ENCODE results near the gene SPRED2.

SPRED2 gene

GRCh38 chr2:65465124-65465523 is 32.7 kb upstream of the SPRED2 start:
- H3K27ac Mint-ChIP-seq: peak overlapping the region in 2 of 3 experiments; percentile 69 to 79
- H3K4me1 Mint-ChIP-seq: peaks cover 26% of the 10 kb centered on the region
- TF ChIP-seq CTCF (IDR thresholded peaks at IDR 0.05; ENCODE audit: unreplicated experiment in 3 of 3): no peak
- H3K4me3 Mint-ChIP-seq: no peak overlapping the region
- H3K36me3 Mint-ChIP-seq (ENCODE audit: low read depth): no peaks in the 10 kb centered on the region
- H3K9me3 Mint-ChIP-seq: peaks cover 3% of the 10 kb centered on the region
- H3K27me3 Mint-ChIP-seq (ENCODE audit: low read depth): no peaks in the 10 kb centered on the region

- no peaks in the 10 kb centered on the region for H3K36me3 Mint-ChIP-seq (ENCODE audit: low read depth)
- H3K4me3 Mint-ChIP-seq: no peak overlapping the region
- H3K27me3 Mint-ChIP-seq (ENCODE audit: low read depth): no peaks in the 10 kb centered on the region
- peaks cover 3% of the 10 kb centered on the region for H3K9me3 Mint-ChIP-seq
- peak overlapping the region in 1 of 3 experiments; percentile 79 for H3K27ac Mint-ChIP-seq
- TF ChIP-seq CTCF (IDR thresholded peaks at IDR 0.05; ENCODE audit: unreplicated experiment in 3 of 3): no peak
- peaks cover 26% of the 10 kb centered on the region for H3K4me1 Mint-ChIP-seq
These were observed 32.2 kb upstream of the SPRED2 start for GRCh38 chr2:65464604-65465003.

- H3K4me3 Mint-ChIP-seq: no peak overlapping the region
- H3K27ac Mint-ChIP-seq: peak overlapping the region in 1 of 3 experiments; percentile 43
- peaks cover 6% of the 10 kb centered on the region for H3K4me1 Mint-ChIP-seq
- no peak for TF ChIP-seq CTCF (IDR thresholded peaks at IDR 0.05; ENCODE audit: unreplicated experiment in 3 of 3)
- H3K36me3 Mint-ChIP-seq (ENCODE audit: low read depth): no peaks in the 10 kb centered on the region
- no peaks in the 10 kb centered on the region for H3K27me3 Mint-ChIP-seq (ENCODE audit: low read depth)
- peaks cover 3% of the 10 kb centered on the region for H3K9me3 Mint-ChIP-seq
These were observed 26.6 kb upstream of the SPRED2 start for GRCh38 chr2:65458999-65459398.

GRCh38 chr2:65456886-65457285 is 24.5 kb upstream of the SPRED2 start:
- H3K27ac Mint-ChIP-seq: no peak overlapping the region
- peaks cover 6% of the 10 kb centered on the region for H3K4me1 Mint-ChIP-seq
- H3K27me3 Mint-ChIP-seq (ENCODE audit: low read depth): peaks cover 7% of the 10 kb centered on the region
- H3K36me3 Mint-ChIP-seq (ENCODE audit: low read depth): no peaks in the 10 kb centered on the region
- H3K9me3 Mint-ChIP-seq: peaks cover under 1% of the 10 kb centered on the region
- no peak overlapping the region for H3K4me3 Mint-ChIP-seq
- no peak for TF ChIP-seq CTCF (IDR thresholded peaks at IDR 0.05; ENCODE audit: unreplicated experiment in 3 of 3)

- H3K36me3 Mint-ChIP-seq (ENCODE audit: low read depth): no peaks in the 10 kb centered on the region
- no peak overlapping the region for H3K27ac Mint-ChIP-seq
- peaks cover 7% of the 10 kb centered on the region for H3K27me3 Mint-ChIP-seq (ENCODE audit: low read depth)
- H3K9me3 Mint-ChIP-seq: no peaks in the 10 kb centered on the region
- no peak for TF ChIP-seq CTCF (IDR thresholded peaks at IDR 0.05; ENCODE audit: unreplicated experiment in 3 of 3)
- no peak overlapping the region for H3K4me3 Mint-ChIP-seq
- peaks cover under 1% of the 10 kb centered on the region for H3K4me1 Mint-ChIP-seq
These were observed 23.7 kb upstream of the SPRED2 start for GRCh38 chr2:65456064-65456463.

GRCh38 chr2:65453916-65454315 is 21.5 kb upstream of the SPRED2 start:
- Mint-ChIP-seq H3K27me3 (ENCODE audit: low read depth) (peaks cover 7% of the 10 kb centered on the region), H3K36me3 (ENCODE audit: low read depth) (no peaks in the 10 kb centered on the region), H3K27ac (no peak overlapping the region), H3K4me3 (no peak overlapping the region), H3K9me3 (no peaks in the 10 kb centered on the region), H3K4me1 (no peaks in the 10 kb centered on the region)
- no peak for TF ChIP-seq CTCF (IDR thresholded peaks at IDR 0.05; ENCODE audit: unreplicated experiment in 3 of 3)
